ENCODE results near the gene RBM39. TPM values are rescaled to one million over a fixed set of nuclear protein-coding genes. Genes with fewer than 3 reads are reported as not detected.
A peak's percentile ranks its signal among the peaks of the same experiment; 100 is the strongest.

The RBM39 gene
- total and polyA plus RNA-seq, 2 of the 13 experiments (the other 11 are each of a cell fraction or from before 2014, with no cell fraction given), result 788 to 920 TPM

- TF ChIP-seq, protein P1, sequence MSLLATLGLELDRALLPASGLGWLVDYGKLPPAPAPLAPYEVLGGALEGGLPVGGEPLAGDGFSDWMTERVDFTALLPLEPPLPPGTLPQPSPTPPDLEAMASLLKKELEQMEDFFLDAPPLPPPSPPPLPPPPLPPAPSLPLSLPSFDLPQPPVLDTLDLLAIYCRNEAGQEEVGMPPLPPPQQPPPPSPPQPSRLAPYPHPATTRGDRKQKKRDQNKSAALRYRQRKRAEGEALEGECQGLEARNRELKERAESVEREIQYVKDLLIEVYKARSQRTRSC (CRISPR knock-in tag; IDR thresholded peaks at IDR 0.05; ENCODE audit: low read depth), result no peak
- TF ChIP-seq CENPBD1 (CRISPR knock-in tag; IDR thresholded peaks at IDR 0.05; ENCODE audit: borderline replicate concordance, low read depth), result no peak
- peak; percentile 46; the same call in 1 of the 2 replicates for TF ChIP-seq CREB3 (CRISPR knock-in tag; IDR thresholded peaks at IDR 0.05)
- TF ChIP-seq REXO4 (CRISPR knock-in tag; IDR thresholded peaks at IDR 0.05; ENCODE audit: borderline replicate concordance), result no peak
- no peak for TF ChIP-seq ZNF317 (CRISPR knock-in tag; IDR thresholded peaks at IDR 0.05)
- TF ChIP-seq, protein P2, sequence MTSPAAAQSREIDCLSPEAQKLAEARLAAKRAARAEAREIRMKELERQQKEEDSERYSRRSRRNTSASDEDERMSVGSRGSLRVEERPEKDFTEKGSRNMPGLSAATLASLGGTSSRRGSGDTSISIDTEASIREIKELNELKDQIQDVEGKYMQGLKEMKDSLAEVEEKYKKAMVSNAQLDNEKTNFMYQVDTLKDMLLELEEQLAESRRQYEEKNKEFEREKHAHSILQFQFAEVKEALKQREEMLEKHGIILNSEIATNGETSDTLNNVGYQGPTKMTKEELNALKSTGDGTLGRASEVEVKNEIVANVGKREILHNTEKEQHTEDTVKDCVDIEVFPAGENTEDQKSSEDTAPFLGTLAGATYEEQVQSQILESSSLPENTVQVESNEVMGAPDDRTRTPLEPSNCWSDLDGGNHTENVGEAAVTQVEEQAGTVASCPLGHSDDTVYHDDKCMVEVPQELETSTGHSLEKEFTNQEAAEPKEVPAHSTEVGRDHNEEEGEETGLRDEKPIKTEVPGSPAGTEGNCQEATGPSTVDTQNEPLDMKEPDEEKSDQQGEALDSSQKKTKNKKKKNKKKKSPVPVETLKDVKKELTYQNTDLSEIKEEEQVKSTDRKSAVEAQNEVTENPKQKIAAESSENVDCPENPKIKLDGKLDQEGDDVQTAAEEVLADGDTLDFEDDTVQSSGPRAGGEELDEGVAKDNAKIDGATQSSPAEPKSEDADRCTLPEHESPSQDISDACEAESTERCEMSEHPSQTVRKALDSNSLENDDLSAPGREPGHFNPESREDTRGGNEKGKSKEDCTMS (CRISPR knock-in tag; conservative IDR thresholded peaks at IDR 0.05), result no peak
- TF ChIP-seq HNRNPLL (IDR thresholded peaks at IDR 0.05; ENCODE audit: low read depth, low read length, poor library complexity, severe bottlenecking), result no peak
- TF ChIP-seq HNRNPL (IDR thresholded peaks at IDR 0.05; ENCODE audit: low read depth, low read length), result peak; percentile 37; the same call in 1 of the 2 replicates
- TF ChIP-seq, protein P3, sequence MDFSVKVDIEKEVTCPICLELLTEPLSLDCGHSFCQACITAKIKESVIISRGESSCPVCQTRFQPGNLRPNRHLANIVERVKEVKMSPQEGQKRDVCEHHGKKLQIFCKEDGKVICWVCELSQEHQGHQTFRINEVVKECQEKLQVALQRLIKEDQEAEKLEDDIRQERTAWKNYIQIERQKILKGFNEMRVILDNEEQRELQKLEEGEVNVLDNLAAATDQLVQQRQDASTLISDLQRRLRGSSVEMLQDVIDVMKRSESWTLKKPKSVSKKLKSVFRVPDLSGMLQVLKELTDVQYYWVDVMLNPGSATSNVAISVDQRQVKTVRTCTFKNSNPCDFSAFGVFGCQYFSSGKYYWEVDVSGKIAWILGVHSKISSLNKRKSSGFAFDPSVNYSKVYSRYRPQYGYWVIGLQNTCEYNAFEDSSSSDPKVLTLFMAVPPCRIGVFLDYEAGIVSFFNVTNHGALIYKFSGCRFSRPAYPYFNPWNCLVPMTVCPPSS (IDR thresholded peaks at IDR 0.05), result no peak
- TF ChIP-seq YY1 (IDR thresholded peaks at IDR 0.05; ENCODE audit: insufficient read depth, insufficient replicate concordance, low read depth, low read length), result no peak
- TF ChIP-seq MTERF4 (CRISPR knock-in tag; IDR thresholded peaks at IDR 0.05), result no peak
- TF ChIP-seq BCL3 (CRISPR knock-in tag; IDR thresholded peaks at IDR 0.05), result no peak
- no peak for TF ChIP-seq IKZF5 (CRISPR knock-in tag; IDR thresholded peaks at IDR 0.05)
- TF ChIP-seq MBD4 (IDR thresholded peaks at IDR 0.05; ENCODE audit: borderline replicate concordance, low read length), result 0 out of 2 replicates have a peak, but pooled peaks have one; percentile 26
- TF ChIP-seq RFX3 (CRISPR knock-in tag; IDR thresholded peaks at IDR 0.05), result no peak
- no peak for TF ChIP-seq NCOR1 (IDR thresholded peaks at IDR 0.05; ENCODE audit: borderline replicate concordance, low read length)
- TF ChIP-seq ONECUT2 (CRISPR knock-in tag; IDR thresholded peaks at IDR 0.05), result no peak
- TF ChIP-seq ZNF484 (CRISPR knock-in tag; IDR thresholded peaks at IDR 0.05; ENCODE audit: borderline replicate concordance, low read depth), result no peak
- no peak for TF ChIP-seq KDM1A (CRISPR knock-in tag; IDR thresholded peaks at IDR 0.05)
Measured at GRCh38 chr20:35738410-35739179, 3.5 kb downstream of the RBM39 start (continued).
